Stimulated activated CD4-positive, alpha-beta T cell treated with anti-CD3 and anti-CD28 coated beads, Interleukin-1b, Interleukin-23, amount 100 ng/mL, for 48 hours (primary cell): ENCODE measurements around the gene VPS33A.
A peak's percentile ranks its signal among the peaks of the same experiment; 100 is the strongest.
"Not testable (repeated sequence)": the region's sequence is repeated elsewhere in the genome, so short reads cannot be mapped to it uniquely, and the experiment has no call there.

Experiments used
- DNase-seq: peaks from one replicate; pipeline ENCODE4 v3.0.0-alpha.2; 2020

VPS33A gene

GRCh38 chr12:122266230-122266901 lies at the start of gene VPS33A:
VPS33A (minus strand) TSS chr12:122266494; CDS start chr12:122266408, 86 bp downstream.
- peak; percentile 97 for DNase-seq

GRCh38 chr12:122312926-122313325 lies 46.6 kb upstream of the VPS33A start:
- DNase-seq: no peak

GRCh38 chr12:122311696-122312095 lies 45.4 kb upstream of the VPS33A start:
- DNase-seq: no peak

- DNase-seq: no peak
These were observed 44.5 kb upstream of the VPS33A start for GRCh38 chr12:122310626-122311333.

GRCh38 chr12:122309564-122310121 lies 43.3 kb upstream of the VPS33A start:
- DNase-seq: no peak

GRCh38 chr12:122308811-122309210 lies 42.5 kb upstream of the VPS33A start:
- no peak for DNase-seq

GRCh38 chr12:122306407-122306806 lies 40.1 kb upstream of the VPS33A start:
- no peak for DNase-seq

GRCh38 chr12:122304924-122305323 lies 38.6 kb upstream of the VPS33A start:
- DNase-seq: no peak

GRCh38 chr12:122303068-122303467 lies 36.8 kb upstream of the VPS33A start:
- DNase-seq: no peak

- DNase-seq: no peak
These were observed 31.9 kb upstream of the VPS33A start for GRCh38 chr12:122298071-122298748.

GRCh38 chr12:122297494-122297893 lies 31.2 kb upstream of the VPS33A start:
- no peak for DNase-seq

GRCh38 chr12:122295877-122296276 lies 29.6 kb upstream of the VPS33A start:
- no peak for DNase-seq

- DNase-seq: no peak
These were observed 26.8 kb upstream of the VPS33A start for GRCh38 chr12:122293081-122293480.

GRCh38 chr12:122291431-122291830 lies 25.1 kb upstream of the VPS33A start:
- no peak for DNase-seq

GRCh38 chr12:122283680-122284079 lies 17.4 kb upstream of the VPS33A start:
- DNase-seq: no peak

- no peak for DNase-seq
These were observed 15.8 kb upstream of the VPS33A start for GRCh38 chr12:122282061-122282460.

GRCh38 chr12:122276242-122276641 lies 9.9 kb upstream of the VPS33A start:
- no peak for DNase-seq

- no peak for DNase-seq
These were observed 9.2 kb upstream of the VPS33A start for GRCh38 chr12:122275459-122275858.

- DNase-seq: peak; percentile 33
These were observed 436 bp downstream of the VPS33A start for GRCh38 chr12:122265886-122266229.

- DNase-seq: no peak
These were observed 818 bp downstream of the VPS33A start for GRCh38 chr12:122265476-122265875.

GRCh38 chr12:122260735-122261134 lies 5.6 kb downstream of the VPS33A start:
- not testable (repeated sequence) for DNase-seq

GRCh38 chr12:122258939-122259338 lies 7.4 kb downstream of the VPS33A start:
- DNase-seq: not testable (repeated sequence)

- DNase-seq: not testable (repeated sequence)
These were observed 7.8 kb downstream of the VPS33A start for GRCh38 chr12:122258462-122258861.

- DNase-seq: no peak
These were observed 15.8 kb downstream of the VPS33A start for GRCh38 chr12:122250536-122250935.
